K562 (cell line): ENCODE data around the gene C22orf31. TPM values are rescaled to one million over a fixed set of nuclear protein-coding genes. Genes with fewer than 3 reads are reported as not detected.

Source experiments
- BACH1 ChIP-seq: fragments of 200-800 bp; sonication (Bioruptor generic); IDR thresholded peaks from 2 replicates; pipeline ENCODE4 v1.6.1; 2016; ENCODE audit warnings: missing genetic modification characterization, missing compliant biosample characterization
- EP400 ChIP-seq: fragments of 450-650 bp; IDR thresholded peaks from 2 replicates; pipeline ENCODE4 v1.6.1; 2017; ENCODE audit warnings: antibody characterized with exemption, mild to moderate bottlenecking, moderate library complexity
- KDM1A ChIP-seq, 2 experiments: fragments of 450-650 bp; IDR thresholded peaks; 2 replicates each; pipeline ENCODE4 v1.6.1; 2016; ENCODE audit warnings: mild to moderate bottlenecking in 2 of 2
- MYC ChIP-seq, 2 experiments: fragments of 250-450 bp in 1 of 2; sonication (Bioruptor Pico) in 1 of 2; IDR thresholded peaks; 2 replicates each; pipeline versions ENCODE4 v1.5.1 to v1.6.1; 2012 to 2021; ENCODE audit warnings: low read depth in 2 of 2, borderline replicate concordance in 1 of 2, improper control_type of control experiment in 1 of 2, low read length in 1 of 2, mild to moderate bottlenecking in 1 of 2, moderate library complexity in 1 of 2
- NR2C2 ChIP-seq, 2 experiments: fragments of 200-800 bp in 1 of 2; sonication (Bioruptor generic) in 1 of 2; sonication (generic) in 1 of 2; formaldehyde crosslinking in 1 of 2; IDR thresholded peaks; 2 replicates each; pipeline versions ENCODE4 v1.6.1 to v1.8.0; 2016 to 2022; ENCODE audit warnings: mild to moderate bottlenecking in 1 of 2, missing compliant biosample characterization in 1 of 2, missing genetic modification characterization in 1 of 2, missing genetic modification reagents in 1 of 2
- POLR2AphosphoS2 ChIP-seq: IDR thresholded peaks from 2 replicates; pipeline ENCODE4 v1.6.1; 2012; ENCODE audit warnings: low read length, improper control_type of control experiment
- POU5F1 ChIP-seq: fragments of 150-350 bp; IDR thresholded peaks from 2 replicates; pipeline ENCODE4 v1.6.1; 2014; ENCODE audit warnings: borderline replicate concordance, low read length, low read depth, mild to moderate bottlenecking; ENCODE audit not compliant: partially characterized antibody
- PTTG1 ChIP-seq: fragments of 450-650 bp; IDR thresholded peaks from 2 replicates; pipeline ENCODE4 v1.6.1; 2016; ENCODE audit warnings: low read depth, mild to moderate bottlenecking, missing genetic modification characterization, missing compliant biosample characterization
- TAF1 ChIP-seq: IDR thresholded peaks from 2 replicates; pipeline ENCODE4 v1.6.1; 2011; ENCODE audit warnings: mild to moderate bottlenecking, low read length, moderate library complexity; ENCODE audit not compliant: insufficient read depth, control insufficient read depth, severe bottlenecking; ENCODE audit errors: extremely low read depth
- ZNF124 ChIP-seq: sonication (generic); formaldehyde crosslinking; IDR thresholded peaks from 2 replicates; pipeline ENCODE4 v1.8.1; 2022; ENCODE audit warnings: missing genetic modification reagents
- ZNF24 ChIP-seq: fragments of 450-650 bp; IDR thresholded peaks from 2 replicates; pipeline ENCODE4 v1.6.1; 2016
- ZNF589 ChIP-seq: fragments of 200-800 bp; sonication (Bioruptor generic); IDR thresholded peaks from 2 replicates; pipeline ENCODE4 v1.6.1; 2016; ENCODE audit warnings: low read depth, missing genetic modification characterization, missing compliant biosample characterization
- polyA plus RNA-seq, 8 experiments: library from polyadenylated mRNA; depleted of rRNA in 4 of 8; stranded (reverse) in 5 of 8; unstranded in 3 of 8; fragments of >200 nt; fragmentation: Nextera tagmentation in 2 of 8; fragmentation: Illumina TruSeq in 1 of 8; extraction: Ambion mirVana in 2 of 8; extraction: Trizol in 1 of 8; gene quantifications; 2 replicates each; pipeline versions ENCODE4 v1.2.1 to v1.2.3, GENCODE V29; 2011 to 2014; ENCODE audit warnings: inconsistent platforms in 1 of 8, missing spikeins in 1 of 8
- total RNA-seq, 7 experiments: library from RNA; depleted of rRNA in 6 of 7; stranded (reverse); fragments of >200 nt in 6 of 7; fragmentation: Illumina TruSeq in 2 of 7; extraction: Trizol in 2 of 7; gene quantifications; 2 replicates each; pipeline versions ENCODE4 v1.2.1 to v1.2.3, GENCODE V29; 2011 to 2021; ENCODE audit warnings: low replicate concordance in 1 of 7
- TF ChIP-seq, protein P1 (sequence below): fragments of 250-450 bp; sonication (Bioruptor Pico); IDR thresholded peaks from 2 replicates; pipeline ENCODE4 v1.5.0; 2021; ENCODE audit warnings: mild to moderate bottlenecking, borderline replicate concordance
- TF ChIP-seq, protein P2 (sequence below): fragments of 450-650 bp; conservative IDR thresholded peaks from 2 replicates; pipeline ENCODE4 v1.6.1; 2016; ENCODE audit warnings: missing genetic modification characterization, low read depth, mild to moderate bottlenecking, missing compliant biosample characterization, moderate library complexity
- TF ChIP-seq, protein P3 (sequence below), 2 experiments: fragments of 450-650 bp; IDR thresholded peaks; 2 replicates each; pipeline ENCODE4 v1.6.1; 2018; ENCODE audit warnings: mild to moderate bottlenecking in 2 of 2, low read depth in 1 of 2; ENCODE audit not compliant: partially characterized antibody in 2 of 2
- TF ChIP-seq, protein P4 (sequence below): sonication (generic); formaldehyde crosslinking; IDR thresholded peaks from 2 replicates; pipeline ENCODE4 v1.8.1; 2023; ENCODE audit warnings: mild to moderate bottlenecking, missing genetic modification reagents

Gene C22orf31
- total and polyA plus RNA-seq, 9 of the 15 experiments (the other 6 are each of a cell fraction or from before 2014, with no cell fraction given): not detected

DNA sequence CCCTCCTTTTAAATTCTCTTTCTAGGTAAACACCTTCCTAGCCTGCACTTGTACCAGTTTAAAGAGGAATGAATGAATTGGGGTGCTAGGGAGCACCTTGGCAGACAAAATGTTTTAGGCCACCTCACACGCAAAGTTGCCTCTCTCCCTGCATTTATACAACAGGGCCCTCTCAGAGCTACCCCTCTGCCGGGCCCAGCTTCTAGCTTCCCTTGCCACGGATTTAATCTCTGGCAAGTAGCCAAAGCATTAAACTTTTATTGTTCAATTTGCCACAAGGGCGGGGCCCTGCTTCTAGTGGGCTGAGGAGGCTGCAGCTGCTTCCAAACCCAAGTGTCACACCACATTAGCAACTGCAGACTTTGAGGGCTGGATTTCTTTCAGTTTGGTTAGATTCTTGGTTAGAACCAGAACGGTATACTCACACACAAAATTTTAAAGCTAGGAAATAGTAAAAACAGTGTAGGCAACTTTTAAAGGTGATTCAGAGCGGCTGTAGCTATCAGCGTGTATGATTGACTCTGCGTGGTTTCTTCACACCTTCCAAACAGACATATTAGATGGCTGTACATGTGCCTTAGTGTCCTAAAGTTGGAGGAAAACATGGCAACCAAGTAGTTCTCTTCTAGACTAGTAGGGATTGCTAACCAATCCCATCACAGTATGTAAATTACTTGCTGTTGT lies 17.7 kb upstream of the C22orf31 start (continued):
- TF ChIP-seq POU5F1 (no peak), KDM1A (IDR thresholded peaks at IDR 0.05) (no peak), ZNF589 (peak; percentile 47; the same call in 1 of the 2 replicates), MYC (IDR thresholded peaks at IDR 0.05; ENCODE audit: low read depth, low read length) (no peak), MYC (CRISPR knock-in tag; IDR thresholded peaks at IDR 0.05; ENCODE audit: borderline replicate concordance, low read depth) (no peak), POLR2AphosphoS2 (no peak), NR2C2 (CRISPR knock-in tag; IDR thresholded peaks at IDR 0.05) (no peak), NR2C2 (tag; IDR thresholded peaks at IDR 0.05) (0 out of 2 replicates have a peak, but pooled peaks have one; percentile 5), EP400 (no peak), ZNF124 (CRISPR knock-in tag) (no peak), BACH1 (tag) (peak; percentile 61), TAF1 (no peak), PTTG1 (peak; percentile 53; the same call in 1 of the 2 replicates), ZNF24 (no peak)
- TF ChIP-seq, protein P1, sequence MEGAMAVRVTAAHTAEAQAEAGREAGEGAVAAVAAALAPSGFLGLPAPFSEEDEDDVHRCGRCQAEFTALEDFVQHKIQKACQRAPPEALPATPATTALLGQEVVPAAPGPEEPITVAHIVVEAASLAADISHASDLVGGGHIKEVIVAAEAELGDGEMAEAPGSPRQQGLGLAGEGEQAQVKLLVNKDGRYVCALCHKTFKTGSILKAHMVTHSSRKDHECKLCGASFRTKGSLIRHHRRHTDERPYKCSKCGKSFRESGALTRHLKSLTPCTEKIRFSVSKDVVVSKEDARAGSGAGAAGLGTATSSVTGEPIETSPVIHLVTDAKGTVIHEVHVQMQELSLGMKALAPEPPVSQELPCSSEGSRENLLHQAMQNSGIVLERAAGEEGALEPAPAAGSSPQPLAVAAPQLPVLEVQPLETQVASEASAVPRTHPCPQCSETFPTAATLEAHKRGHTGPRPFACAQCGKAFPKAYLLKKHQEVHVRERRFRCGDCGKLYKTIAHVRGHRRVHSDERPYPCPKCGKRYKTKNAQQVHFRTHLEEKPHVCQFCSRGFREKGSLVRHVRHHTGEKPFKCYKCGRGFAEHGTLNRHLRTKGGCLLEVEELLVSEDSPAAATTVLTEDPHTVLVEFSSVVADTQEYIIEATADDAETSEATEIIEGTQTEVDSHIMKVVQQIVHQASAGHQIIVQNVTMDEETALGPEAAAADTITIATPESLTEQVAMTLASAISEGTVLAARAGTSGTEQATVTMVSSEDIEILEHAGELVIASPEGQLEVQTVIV (CRISPR knock-in tag): no peak
- TF ChIP-seq, protein P2, sequence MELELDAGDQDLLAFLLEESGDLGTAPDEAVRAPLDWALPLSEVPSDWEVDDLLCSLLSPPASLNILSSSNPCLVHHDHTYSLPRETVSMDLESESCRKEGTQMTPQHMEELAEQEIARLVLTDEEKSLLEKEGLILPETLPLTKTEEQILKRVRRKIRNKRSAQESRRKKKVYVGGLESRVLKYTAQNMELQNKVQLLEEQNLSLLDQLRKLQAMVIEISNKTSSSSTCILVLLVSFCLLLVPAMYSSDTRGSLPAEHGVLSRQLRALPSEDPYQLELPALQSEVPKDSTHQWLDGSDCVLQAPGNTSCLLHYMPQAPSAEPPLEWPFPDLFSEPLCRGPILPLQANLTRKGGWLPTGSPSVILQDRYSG (tag): peak; percentile 55; the same call in 1 of the 2 replicates
- TF ChIP-seq, protein P3, sequence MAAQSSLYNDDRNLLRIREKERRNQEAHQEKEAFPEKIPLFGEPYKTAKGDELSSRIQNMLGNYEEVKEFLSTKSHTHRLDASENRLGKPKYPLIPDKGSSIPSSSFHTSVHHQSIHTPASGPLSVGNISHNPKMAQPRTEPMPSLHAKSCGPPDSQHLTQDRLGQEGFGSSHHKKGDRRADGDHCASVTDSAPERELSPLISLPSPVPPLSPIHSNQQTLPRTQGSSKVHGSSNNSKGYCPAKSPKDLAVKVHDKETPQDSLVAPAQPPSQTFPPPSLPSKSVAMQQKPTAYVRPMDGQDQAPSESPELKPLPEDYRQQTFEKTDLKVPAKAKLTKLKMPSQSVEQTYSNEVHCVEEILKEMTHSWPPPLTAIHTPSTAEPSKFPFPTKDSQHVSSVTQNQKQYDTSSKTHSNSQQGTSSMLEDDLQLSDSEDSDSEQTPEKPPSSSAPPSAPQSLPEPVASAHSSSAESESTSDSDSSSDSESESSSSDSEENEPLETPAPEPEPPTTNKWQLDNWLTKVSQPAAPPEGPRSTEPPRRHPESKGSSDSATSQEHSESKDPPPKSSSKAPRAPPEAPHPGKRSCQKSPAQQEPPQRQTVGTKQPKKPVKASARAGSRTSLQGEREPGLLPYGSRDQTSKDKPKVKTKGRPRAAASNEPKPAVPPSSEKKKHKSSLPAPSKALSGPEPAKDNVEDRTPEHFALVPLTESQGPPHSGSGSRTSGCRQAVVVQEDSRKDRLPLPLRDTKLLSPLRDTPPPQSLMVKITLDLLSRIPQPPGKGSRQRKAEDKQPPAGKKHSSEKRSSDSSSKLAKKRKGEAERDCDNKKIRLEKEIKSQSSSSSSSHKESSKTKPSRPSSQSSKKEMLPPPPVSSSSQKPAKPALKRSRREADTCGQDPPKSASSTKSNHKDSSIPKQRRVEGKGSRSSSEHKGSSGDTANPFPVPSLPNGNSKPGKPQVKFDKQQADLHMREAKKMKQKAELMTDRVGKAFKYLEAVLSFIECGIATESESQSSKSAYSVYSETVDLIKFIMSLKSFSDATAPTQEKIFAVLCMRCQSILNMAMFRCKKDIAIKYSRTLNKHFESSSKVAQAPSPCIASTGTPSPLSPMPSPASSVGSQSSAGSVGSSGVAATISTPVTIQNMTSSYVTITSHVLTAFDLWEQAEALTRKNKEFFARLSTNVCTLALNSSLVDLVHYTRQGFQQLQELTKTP (IDR thresholded peaks at IDR 0.05; ENCODE audit: low read depth in 1 of 2, partially characterized antibody in 2 of 2): no peak
- TF ChIP-seq, protein P4, sequence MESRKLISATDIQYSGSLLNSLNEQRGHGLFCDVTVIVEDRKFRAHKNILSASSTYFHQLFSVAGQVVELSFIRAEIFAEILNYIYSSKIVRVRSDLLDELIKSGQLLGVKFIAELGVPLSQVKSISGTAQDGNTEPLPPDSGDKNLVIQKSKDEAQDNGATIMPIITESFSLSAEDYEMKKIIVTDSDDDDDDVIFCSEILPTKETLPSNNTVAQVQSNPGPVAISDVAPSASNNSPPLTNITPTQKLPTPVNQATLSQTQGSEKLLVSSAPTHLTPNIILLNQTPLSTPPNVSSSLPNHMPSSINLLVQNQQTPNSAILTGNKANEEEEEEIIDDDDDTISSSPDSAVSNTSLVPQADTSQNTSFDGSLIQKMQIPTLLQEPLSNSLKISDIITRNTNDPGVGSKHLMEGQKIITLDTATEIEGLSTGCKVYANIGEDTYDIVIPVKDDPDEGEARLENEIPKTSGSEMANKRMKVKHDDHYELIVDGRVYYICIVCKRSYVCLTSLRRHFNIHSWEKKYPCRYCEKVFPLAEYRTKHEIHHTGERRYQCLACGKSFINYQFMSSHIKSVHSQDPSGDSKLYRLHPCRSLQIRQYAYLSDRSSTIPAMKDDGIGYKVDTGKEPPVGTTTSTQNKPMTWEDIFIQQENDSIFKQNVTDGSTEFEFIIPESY (CRISPR knock-in tag): no peak
